HG02938 (cell line): ENCODE measurements around the gene SRSF10.

Source experiments
- ATAC-seq: cut with Tn5 transposase; IDR thresholded peaks from one replicate; pipeline ENCODE4 v1.9.1; 2021; ENCODE audit warnings: mild to moderate bottlenecking, moderate library complexity; ENCODE audit not compliant: unreplicated experiment

SRSF10 gene

DNA sequence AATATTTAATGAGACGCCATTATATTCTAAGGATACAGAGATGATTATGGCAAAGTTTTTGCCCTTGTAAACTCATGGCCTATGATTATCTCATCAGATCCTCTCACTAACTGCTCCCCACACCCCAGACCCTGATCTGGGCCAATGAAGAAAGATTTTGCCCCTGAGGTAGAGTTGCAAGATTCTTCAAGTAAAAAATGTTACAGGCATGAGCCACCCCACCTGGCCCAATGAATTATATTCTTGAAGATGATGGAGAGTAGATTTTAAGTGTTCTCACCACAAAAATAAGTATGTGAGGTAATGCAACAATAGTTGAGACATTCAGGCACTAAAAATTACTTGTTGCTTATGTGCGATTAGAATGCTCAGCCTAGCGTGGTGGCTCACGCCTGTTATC lies 65.2 kb downstream of the SRSF10 start:
- no peak for ATAC-seq
